A673 (cell line): ENCODE measurements around the gene SLC16A6.

ENCODE experiments used
- CTCF ChIP-seq: fragments of 300-800, 200-600 bp; sonication (generic); conservative IDR thresholded peaks from 2 replicates; pipeline ENCODE4 v1.5.1; 2017; ENCODE audit warnings: low read depth, mild to moderate bottlenecking, antibody characterized with exemption, low read length, moderate library complexity, mixed read lengths
- EZH2 ChIP-seq: fragments of 200-600 bp; sonication (generic); IDR thresholded peaks from 2 replicates; pipeline ENCODE4 v1.6.1; 2017; ENCODE audit warnings: borderline replicate concordance, low read depth, mild to moderate bottlenecking, mixed read lengths, antibody characterized with exemption, low read length; ENCODE audit not compliant: poor library complexity, severe bottlenecking

GRCh38 chr17:68255731-68256538 lies 35.0 kb downstream of the SLC16A6 start:
- TF ChIP-seq CTCF: no peak
- TF ChIP-seq EZH2: no peak
